Naive thymus-derived CD4-positive, alpha-beta T cell (primary cell): ENCODE data around the gene KDELR1. TPM values are rescaled to one million over a fixed set of nuclear protein-coding genes. Genes with fewer than 3 reads are reported as not detected.

Source experiments
- ATAC-seq: fragments of 150-1000 bp; cut with Tn5 transposase; 2 replicates; pipeline ENCODE4 v1.10.0; 2021; ENCODE audit warnings: mild to moderate bottlenecking, moderate library complexity
- CTCF ChIA-PET: fragments of 350-600 bp; sonication (Branson Sonifier 250); formaldehyde crosslinking; loops from one replicate; lab custom pipeline; 2021; ENCODE audit warnings: antibody characterized with exemption; lab: Charles Lee
- POLR2A ChIA-PET: fragments of 350-600 bp; sonication (Branson Sonifier 250); formaldehyde crosslinking; loops from one replicate; lab custom pipeline; 2021; ENCODE audit warnings: antibody characterized with exemption, inconsistent platforms; lab: Charles Lee
- DNase-seq, 9 donors: peaks; one replicate each; pipeline versions ENCODE4 v3.0.0 to v3.0.0-alpha.2; 2020 to 2022; ENCODE audit warnings: mixed read lengths in 1 of 9
- H3K27ac ChIP-seq: one replicate; pipeline ENCODE4 v1.7.0; 2013; ENCODE audit warnings: mild to moderate bottlenecking, low read depth, low read length, moderate library complexity
- H3K27me3 ChIP-seq, 2 donors: one replicate each; pipeline ENCODE4 v1.7.0; 2013; ENCODE audit warnings: low read length in 2 of 2, mild to moderate bottlenecking in 2 of 2, moderate library complexity in 2 of 2; ENCODE audit not compliant: control insufficient read depth in 2 of 2, insufficient read depth in 2 of 2
- H3K36me3 ChIP-seq, 3 experiments: 1 replicate in 2 of 3; 2 replicates in 1 of 3; pipeline ENCODE4 v1.7.0; 2013; ENCODE audit warnings: low read length in 3 of 3, mild to moderate bottlenecking in 3 of 3, moderate library complexity in 1 of 3; ENCODE audit not compliant: insufficient read depth in 3 of 3, control insufficient read depth in 2 of 3
- H3K4me1 ChIP-seq, 2 donors: one replicate each; pipeline ENCODE4 v1.7.0; 2013; ENCODE audit warnings: low read length in 2 of 2, mild to moderate bottlenecking in 2 of 2, moderate library complexity in 1 of 2; ENCODE audit not compliant: control insufficient read depth in 2 of 2, insufficient read depth in 2 of 2
- H3K4me3 ChIP-seq: 2 replicates; pipeline ENCODE4 v1.7.0; 2013; ENCODE audit warnings: mild to moderate bottlenecking, low read length
- H3K9me3 ChIP-seq, 3 experiments: 1 replicate in 2 of 3; 2 replicates in 1 of 3; pipeline ENCODE4 v1.7.0; 2013; ENCODE audit warnings: low read length in 3 of 3; ENCODE audit not compliant: control insufficient read depth in 2 of 3
- H3K27ac Mint-ChIP-seq, 9 donors: one replicate each; pipeline ENCODE4 v1.8.0; 2020 to 2022; ENCODE audit warnings: mixed read lengths in 9 of 9, mild to moderate bottlenecking in 8 of 9, moderate library complexity in 5 of 9, inconsistent platforms in 2 of 9
- H3K27me3 Mint-ChIP-seq, 5 donors: one replicate each; pipeline ENCODE4 v1.8.0; 2021 to 2022; ENCODE audit warnings: mixed read lengths in 5 of 5, mild to moderate bottlenecking in 1 of 5
- H3K36me3 Mint-ChIP-seq, 5 donors: one replicate each; pipeline ENCODE4 v1.8.0; 2020 to 2022; ENCODE audit warnings: mixed read lengths in 5 of 5, mild to moderate bottlenecking in 3 of 5, inconsistent platforms in 1 of 5
- H3K4me1 Mint-ChIP-seq, 7 donors: one replicate each; pipeline ENCODE4 v1.8.0; 2020 to 2022; ENCODE audit warnings: mixed read lengths in 7 of 7, mild to moderate bottlenecking in 3 of 7, inconsistent platforms in 1 of 7
- H3K4me3 Mint-ChIP-seq, 10 donors: one replicate each; pipeline ENCODE4 v1.8.0; 2020 to 2022; ENCODE audit warnings: mild to moderate bottlenecking in 10 of 10, mixed read lengths in 10 of 10, moderate library complexity in 6 of 10, inconsistent platforms in 2 of 10
- H3K9me3 Mint-ChIP-seq, 11 donors: one replicate each; pipeline ENCODE4 v1.8.0; 2020 to 2022; ENCODE audit warnings: mixed read lengths in 11 of 11, mild to moderate bottlenecking in 4 of 11, inconsistent platforms in 1 of 11, moderate library complexity in 1 of 11
- intact Hi-C, 2 donors: fragments of 100-400 bp; cut with micrococcal nuclease; formaldehyde crosslinking; loops; one replicate each; pipeline ENCODE4 v1.15.1; 2023
- polyA plus RNA-seq, 2 donors: library from polyadenylated mRNA; unstranded; fragments of 300-500 nt; fragmentation: Illumina TruSeq; gene quantifications; one replicate each; pipeline ENCODE4 v1.2.3, GENCODE V29; 2021
- total RNA-seq, 6 experiments: library from RNA in 5 of 6; stranded (reverse) in 5 of 6; gene quantifications; 1 replicate in 5 of 6; 2 replicates in 1 of 6; pipeline ENCODE4 v1.2.3 and lab custom pipeline; 2021 to 2026

KDELR1 gene
- total and polyA plus RNA-seq, 7 experiments from 2014 or later = 22.2 to 73.9 (median 51.2) TPM

- no peak for ATAC-seq
- H3K36me3 Mint-ChIP-seq = no peaks in the 10 kb centered on the region
- H3K4me3 Mint-ChIP-seq = peak overlapping the region in 7 of 10 donors; percentile 30 to 88 (median 84)
Measured at GRCh38 chr19:48413879-48414587, 22.7 kb upstream of the KDELR1 start.

GRCh38 chr19:48405850-48406249, 14.5 kb upstream of the KDELR1 start:
- no peaks in the 10 kb centered on the region for H3K36me3 ChIP-seq
- H3K27me3 ChIP-seq = no peaks in the 10 kb centered on the region
- no peak overlapping the region for H3K27ac ChIP-seq
- H3K9me3 ChIP-seq = no peaks in the 10 kb centered on the region
- ATAC-seq (no peak), DNase-seq (no peak)
- Mint-ChIP-seq H3K4me1 (peaks cover 0 to 11% (median 8%) of the 10 kb centered on the region in 7 donors), H3K9me3 (peaks cover 0 to 4% (median 0%) of the 10 kb centered on the region in 11 donors), H3K27me3 (peaks cover 5 to 19% (median 6%) of the 10 kb centered on the region in 5 donors), H3K4me3 (no peak overlapping the region), H3K36me3 (no peaks in the 10 kb centered on the region), H3K27ac (no peak overlapping the region)
- ChIA-PET CTCF (interaction anchor here (0.8 to 2.7 kb wide), 2 partner anchors 10 to 14 kb away, joined by 3 to 11 read pairs; partner anchors contain the start of gene KDELR1), POLR2A (no interaction called here)
- intact Hi-C loops = no loop called here
- H3K4me3 ChIP-seq = no peak overlapping the region
- no peaks in the 10 kb centered on the region for H3K4me1 ChIP-seq

More at GRCh38 chr19:48413879-48414587, 22.7 kb upstream of the KDELR1 start:
- Histone ChIP-seq H3K4me3 (no peak overlapping the region), H3K27me3 (no peaks in the 10 kb centered on the region), H3K4me1 (peaks cover 0 to 7% of the 10 kb centered on the region in 2 donors), H3K36me3 (no peaks in the 10 kb centered on the region), H3K9me3 (no peaks in the 10 kb centered on the region), H3K27ac (no peak overlapping the region)
- Mint-ChIP-seq H3K4me1 (peaks cover 8 to 35% (median 26%) of the 10 kb centered on the region in 7 donors), H3K27me3 (peaks cover 0 to 38% (median 0%) of the 10 kb centered on the region in 5 donors), H3K9me3 (no peaks in the 10 kb centered on the region), H3K27ac (peak overlapping the region in 1 of 9 donors; percentile 32)
- CTCF ChIA-PET = interaction anchor here (0.6 kb wide), 1 partner anchor 211 kb away, joined by 3 read pairs; no protein-coding TSS in a partner anchor
- no peak for DNase-seq
- POLR2A ChIA-PET = interaction anchor here (0.6 to 1.8 kb wide), 5 partner anchors 11 to 224 kb away, joined by 3 to 6 read pairs (median 4); partner anchors contain the start of gene KDELR1
- intact Hi-C loops = loop anchor here (2.0 kb wide), 3 partner anchors 15 to 79 kb away; partner anchors contain the start of gene CYTH2 (in 2 of the 2)

- intact Hi-C loops = no loop called here
- H3K27ac Mint-ChIP-seq = no peak overlapping the region
- no peak overlapping the region for H3K27ac ChIP-seq
- ATAC-seq (no peak), DNase-seq (no peak)
- peaks cover 4 to 14% (median 8%) of the 10 kb centered on the region in 7 donors for H3K4me1 Mint-ChIP-seq
- H3K4me3 ChIP-seq = no peak overlapping the region
- no peaks in the 10 kb centered on the region for H3K9me3 ChIP-seq
- no peaks in the 10 kb centered on the region for H3K4me1 ChIP-seq
- POLR2A ChIA-PET = no interaction called here
- CTCF ChIA-PET = interaction anchor here (2.7 kb wide), 1 partner anchor 14 kb away, joined by 11 read pairs; the partner anchor contains the start of gene KDELR1
- peaks cover 0 to 4% (median 0%) of the 10 kb centered on the region in 11 donors for H3K9me3 Mint-ChIP-seq
- no peaks in the 10 kb centered on the region for H3K27me3 ChIP-seq
- H3K36me3 ChIP-seq = no peaks in the 10 kb centered on the region
- H3K36me3 Mint-ChIP-seq = no peaks in the 10 kb centered on the region
- H3K4me3 Mint-ChIP-seq = no peak overlapping the region
- peaks cover 5 to 15% (median 6%) of the 10 kb centered on the region in 5 donors for H3K27me3 Mint-ChIP-seq
Measured at GRCh38 chr19:48405010-48405659, 13.8 kb upstream of the KDELR1 start.

DNA sequence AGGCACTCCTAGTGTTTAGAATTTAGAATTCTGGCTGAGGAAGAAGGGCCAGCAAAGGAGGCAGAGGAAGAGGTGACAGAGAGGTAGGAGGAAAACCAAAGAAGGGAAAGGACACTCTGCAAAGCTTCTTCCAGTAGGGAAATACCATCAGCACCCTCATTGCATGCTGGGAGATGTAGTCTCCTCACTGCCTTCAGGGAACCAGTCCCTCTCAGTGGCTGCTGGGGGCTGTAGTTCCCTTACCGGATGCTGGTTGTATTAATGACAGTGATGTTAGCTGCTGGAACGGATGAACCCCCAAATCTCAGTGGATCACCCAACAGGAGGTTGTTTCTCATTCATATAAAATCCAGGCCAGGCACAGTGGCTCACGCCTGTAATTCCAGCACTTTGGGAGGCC, 12.3 kb upstream of the KDELR1 start:
- intact Hi-C loops = loop anchor here in 1 of 2 donors (5.0 kb wide), 1 partner anchor 64 kb away; the partner anchor contains the start of gene CYTH2
- Histone ChIP-seq H3K4me1 (no peaks in the 10 kb centered on the region), H3K27ac (no peak overlapping the region), H3K36me3 (no peaks in the 10 kb centered on the region), H3K9me3 (no peaks in the 10 kb centered on the region), H3K4me3 (no peak overlapping the region), H3K27me3 (no peaks in the 10 kb centered on the region)
- POLR2A ChIA-PET = interaction anchor here (0.5 to 1.1 kb wide), 3 partner anchors 10 to 103 kb away, joined by 3 to 4 read pairs (median 3); no protein-coding TSS in a partner anchor
- peaks cover 5 to 22% (median 13%) of the 10 kb centered on the region in 7 donors for H3K4me1 Mint-ChIP-seq
- CTCF ChIA-PET = interaction anchor here (0.6 to 1.0 kb wide), 2 partner anchors 12 to 16 kb away, joined by 6 to 8 read pairs; partner anchors contain the start of gene KDELR1
- peak; percentile 69 for ATAC-seq
- peak overlapping the region in 1 of 9 donors; percentile 5 for H3K27ac Mint-ChIP-seq
- peaks cover 0 to 6% (median 0%) of the 10 kb centered on the region in 5 donors for H3K36me3 Mint-ChIP-seq
- no peak overlapping the region for H3K4me3 Mint-ChIP-seq
- H3K9me3 Mint-ChIP-seq = peaks cover 0 to 4% (median 0%) of the 10 kb centered on the region in 11 donors
- peak in 5 of 9 donors; percentile 35 to 52 (median 47) for DNase-seq
- H3K27me3 Mint-ChIP-seq = peaks cover 5 to 12% (median 6%) of the 10 kb centered on the region in 5 donors

- no peak overlapping the region for H3K4me3 Mint-ChIP-seq
- peaks cover 0 to 12% (median 0%) of the 10 kb centered on the region in 5 donors for H3K36me3 Mint-ChIP-seq
- ChIA-PET POLR2A (interaction anchor here (0.6 to 1.6 kb wide), 3 partner anchors 10 to 46 kb away, joined by 3 to 6 read pairs (median 4); partner anchors contain the start of genes KDELR1, SYNGR4 and TMEM143), CTCF (interaction anchor here (2.0 kb wide), 1 partner anchor 10 kb away, joined by 9 read pairs; the partner anchor contains the start of gene KDELR1)
- intact Hi-C loops = loop anchor here in 1 of 2 donors (5.0 kb wide), 1 partner anchor 66 kb away; the partner anchor contains the start of gene CYTH2
- H3K27ac Mint-ChIP-seq = peak overlapping the region in 6 of 9 donors; percentile 3 to 84 (median 54)
- ATAC-seq (no peak), DNase-seq (no peak)
- no peak overlapping the region for H3K27ac ChIP-seq
- H3K36me3 ChIP-seq = no peaks in the 10 kb centered on the region
- H3K27me3 Mint-ChIP-seq = peaks cover 4 to 21% (median 17%) of the 10 kb centered on the region in 5 donors
- no peaks in the 10 kb centered on the region for H3K9me3 ChIP-seq
- H3K4me3 ChIP-seq = no peak overlapping the region
- H3K27me3 ChIP-seq = no peaks in the 10 kb centered on the region
- H3K4me1 ChIP-seq = peaks cover 12% of the 10 kb centered on the region in 2 donors
- H3K4me1 Mint-ChIP-seq = peaks cover 18 to 33% (median 25%) of the 10 kb centered on the region in 7 donors
- H3K9me3 Mint-ChIP-seq = peaks cover 0 to 4% (median 0%) of the 10 kb centered on the region in 11 donors
Measured at GRCh38 chr19:48401287-48401686, 9.9 kb upstream of the KDELR1 start.
